Activated CD4-positive, alpha-beta T cell treated with anti-CD3 and anti-CD28 coated beads for 4 hours (primary cell): ENCODE results near the gene MTO1.
"Not testable (repeated sequence)": the region's sequence is repeated elsewhere in the genome, so short reads cannot be mapped to it uniquely, and the experiment has no call there.

ENCODE experiments used
- DNase-seq, 2 donors: peaks; one replicate each; pipeline ENCODE4 v3.0.0-alpha.2; 2020

Gene MTO1

GRCh38 chr6:73505705-73506104, 44.2 kb downstream of the MTO1 start:
- DNase-seq: not testable (repeated sequence)

GRCh38 chr6:73506246-73506645, 44.7 kb downstream of the MTO1 start:
- no peak for DNase-seq

DNA sequence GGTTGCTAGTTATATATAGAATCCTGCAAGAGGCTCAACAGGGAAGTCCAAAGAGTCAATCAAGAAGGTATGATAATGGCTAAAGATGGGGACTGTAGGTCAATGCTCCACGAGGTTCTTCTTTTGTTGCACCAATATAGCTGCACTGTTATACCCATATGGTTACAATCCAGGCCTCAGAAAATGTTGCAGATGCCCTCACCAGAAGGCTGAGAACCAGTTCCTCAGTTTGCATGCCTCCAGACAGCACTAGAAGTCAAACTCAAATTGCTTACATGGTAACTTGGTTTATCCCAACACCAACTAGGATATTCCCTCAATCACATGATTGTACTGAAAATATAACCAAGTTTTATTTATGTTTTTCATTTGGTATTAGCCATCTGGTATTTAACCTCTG, 47.2 kb downstream of the MTO1 start:
- no peak for DNase-seq

DNA sequence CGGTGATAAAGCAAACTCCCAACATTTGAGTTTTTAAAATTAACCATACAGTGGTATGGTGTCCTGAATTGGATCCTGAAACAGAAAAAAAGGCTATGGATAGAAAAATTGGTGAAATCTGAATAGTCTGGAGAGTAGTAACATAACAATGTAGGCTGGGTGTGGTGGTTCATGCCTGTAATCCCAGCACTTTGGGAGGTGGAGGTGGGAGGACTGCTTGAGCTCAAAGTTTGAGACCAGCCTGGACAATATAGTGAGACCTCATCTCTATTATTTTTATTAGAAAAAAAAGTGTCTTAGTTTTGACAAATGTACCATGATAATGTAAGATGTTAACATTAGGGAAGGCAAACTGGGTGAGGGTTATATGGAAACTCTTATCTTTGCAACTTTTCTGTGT, 48.3 kb downstream of the MTO1 start:
- DNase-seq: no peak

GRCh38 chr6:73511796-73512195, 50.3 kb downstream of the MTO1 start:
- DNase-seq: no peak

DNA sequence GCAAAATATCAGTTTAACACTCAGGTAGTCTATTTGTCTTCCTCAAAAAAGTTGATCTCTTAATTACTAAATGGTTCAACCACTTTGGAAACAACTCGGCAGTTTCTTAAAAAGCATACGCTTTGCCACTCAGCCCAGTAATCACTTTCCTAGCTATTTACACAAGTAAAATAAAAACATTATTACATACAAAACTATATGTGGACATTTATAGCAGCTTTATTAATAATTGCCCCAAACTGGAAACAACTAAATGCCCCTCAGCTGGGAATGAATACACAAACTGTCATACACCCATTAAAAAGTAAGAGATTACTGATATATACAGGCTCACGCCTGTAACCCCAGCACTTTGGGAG, 51.9 kb downstream of the MTO1 start:
- DNase-seq: no peak

DNA sequence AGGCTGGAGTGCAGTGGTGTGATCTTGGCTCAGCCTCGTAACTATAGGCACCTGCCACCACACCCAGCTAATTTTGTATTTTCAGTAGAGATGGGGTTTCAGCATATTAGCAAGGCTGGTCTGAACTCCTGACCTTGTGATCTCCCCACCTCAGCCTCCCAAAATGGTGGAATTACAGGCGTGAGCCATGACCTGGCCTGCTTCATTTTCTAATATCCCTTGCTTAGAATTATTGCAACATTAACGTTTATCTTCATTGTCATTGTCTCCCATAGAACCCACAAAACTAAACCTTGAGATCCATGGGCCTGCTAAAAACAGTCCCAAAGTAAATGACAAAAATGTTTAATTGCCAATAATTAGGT, 53.2 kb downstream of the MTO1 start:
- DNase-seq: no peak

DNA sequence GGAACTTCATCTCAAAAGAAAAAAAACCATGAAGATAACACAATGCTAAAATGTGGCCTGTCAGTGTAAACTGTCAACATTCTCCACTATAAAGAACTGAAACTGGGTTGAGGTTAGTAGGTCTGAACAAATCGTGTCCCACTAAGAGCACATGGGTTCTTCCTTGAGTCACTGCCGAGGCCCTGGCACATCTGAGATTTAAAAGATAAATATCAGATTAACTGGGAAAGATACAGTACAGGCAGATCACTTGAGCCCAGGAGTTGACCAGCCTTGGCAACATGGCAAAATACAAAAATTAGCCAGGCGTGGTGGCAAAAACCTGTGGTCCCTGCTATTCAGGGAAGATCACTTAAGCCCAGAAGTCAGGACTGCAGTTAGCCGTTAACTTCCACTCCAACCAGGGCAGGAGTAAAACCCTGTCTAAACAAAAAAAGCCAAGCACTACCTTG, 53.7 kb downstream of the MTO1 start:
- no peak for DNase-seq

DNA sequence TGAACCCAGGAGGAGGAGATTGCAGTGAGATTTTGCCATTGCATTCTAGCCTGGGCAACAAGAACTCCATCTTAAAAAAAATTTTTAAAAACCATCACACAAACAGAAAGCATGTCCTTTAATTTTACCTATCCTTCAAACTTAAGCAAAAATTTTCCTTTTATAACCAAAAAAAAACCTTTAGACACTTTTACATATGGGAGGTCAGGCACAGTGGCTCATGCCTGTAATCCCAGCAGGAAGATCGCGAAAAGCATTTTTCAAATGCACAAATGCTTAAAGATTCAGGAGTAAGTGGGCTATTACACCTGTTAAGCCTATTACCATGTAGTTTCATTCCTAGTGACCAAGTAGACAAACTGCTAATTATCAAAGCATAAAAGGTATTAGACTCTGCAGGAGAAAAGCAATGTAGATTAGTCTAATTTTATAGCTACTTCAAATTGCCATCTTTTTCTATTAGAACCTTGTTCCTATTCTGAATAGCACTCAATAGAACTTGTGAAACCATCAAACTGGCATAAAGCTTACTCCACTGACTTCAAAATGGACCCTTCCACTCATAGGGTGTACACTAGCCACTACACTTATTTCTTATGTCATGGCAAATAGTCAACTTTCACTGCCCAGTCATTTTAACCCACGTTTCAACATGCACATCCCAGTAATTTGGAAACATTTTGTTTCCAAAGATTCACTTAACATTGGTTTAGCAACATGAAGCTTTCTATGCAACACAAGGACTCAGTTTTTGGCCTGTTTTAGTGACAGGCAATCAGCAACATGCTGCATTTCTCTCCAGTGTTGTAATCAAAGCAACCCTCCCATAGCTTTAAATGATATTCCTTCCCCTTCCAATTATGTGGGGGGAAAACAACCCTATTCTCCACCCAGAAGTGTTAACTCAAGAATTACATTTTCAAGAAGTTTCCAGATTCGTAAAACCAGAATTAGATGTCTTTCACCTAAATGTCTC, 55.3 kb downstream of the MTO1 start:
- no peak for DNase-seq

- not testable (repeated sequence) for DNase-seq
These were observed 56.8 kb downstream of the MTO1 start for GRCh38 chr6:73518100-73518981.

- not testable (repeated sequence) for DNase-seq
These were observed 57.7 kb downstream of the MTO1 start for GRCh38 chr6:73518982-73519881.

- peak; percentile 84 for DNase-seq
These were observed 58.6 kb downstream of the MTO1 start for GRCh38 chr6:73519926-73520687.

DNA sequence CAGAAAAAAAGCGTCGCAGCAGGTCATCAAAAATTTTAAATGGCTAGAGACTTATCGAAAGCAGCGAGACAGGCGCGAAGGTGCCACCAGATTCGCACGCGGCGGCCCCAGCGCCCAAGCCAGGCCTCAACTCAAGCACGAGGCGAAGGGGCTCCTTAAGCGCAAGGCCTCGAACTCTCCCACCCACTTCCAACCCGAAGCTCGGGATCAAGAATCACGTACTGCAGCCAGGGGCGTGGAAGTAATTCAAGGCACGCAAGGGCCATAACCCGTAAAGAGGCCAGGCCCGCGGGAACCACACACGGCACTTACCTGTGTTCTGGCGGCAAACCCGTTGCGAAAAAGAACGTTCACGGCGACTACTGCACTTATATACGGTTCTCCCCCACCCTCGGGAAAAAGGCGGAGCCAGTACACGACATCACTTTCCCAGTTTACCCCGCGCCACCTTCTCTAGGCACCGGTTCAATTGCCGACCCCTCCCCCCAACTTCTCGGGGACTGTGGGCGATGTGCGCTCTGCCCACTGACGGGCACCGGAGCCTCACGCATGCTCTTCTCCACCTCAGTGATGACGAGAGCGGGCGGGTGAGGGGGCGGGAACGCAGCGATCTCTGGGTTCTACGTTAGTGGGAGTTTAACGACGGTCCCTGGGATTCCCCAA, 59.3 kb downstream of the MTO1 start, which contains the start of gene EEF1A1:
TSS of gene EEF1A1 (minus strand) at position 345 of the 663 bp plus-strand sequence. CDS start 1,006 bp downstream, outside the sequence.
- peak; percentile 100 for DNase-seq

DNA sequence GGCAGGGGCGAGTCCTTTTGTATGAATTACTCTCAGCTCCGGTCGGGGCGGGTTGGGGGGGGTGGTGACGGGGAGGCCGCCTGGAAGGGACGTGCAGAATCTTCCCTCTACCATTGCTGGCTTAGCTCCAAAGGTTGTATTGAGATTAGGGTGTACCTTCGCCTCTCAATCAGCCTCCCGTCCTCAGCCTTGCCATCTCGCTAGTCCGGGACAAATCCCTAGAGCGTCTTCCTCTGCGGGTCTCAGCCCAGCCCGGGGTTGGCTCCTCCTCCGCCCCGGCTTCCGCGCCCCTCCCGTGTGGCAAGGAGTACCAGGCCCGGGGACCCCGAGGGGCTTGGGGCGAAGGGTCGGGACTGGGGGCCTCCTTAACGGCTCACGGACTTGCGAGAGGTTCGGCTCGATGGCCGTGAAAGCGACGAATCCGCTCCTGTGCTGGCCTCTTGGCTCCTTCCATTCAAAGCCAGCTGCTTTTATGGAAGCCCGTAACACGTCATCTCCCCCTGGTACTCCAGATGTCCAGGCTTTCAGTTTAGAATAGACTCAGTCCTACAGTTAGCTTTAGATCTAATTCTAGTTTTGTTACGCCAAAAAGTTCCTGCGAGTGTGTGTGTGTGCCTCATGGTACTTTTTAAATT, 59.9 kb downstream of the MTO1 start:
- DNase-seq: peak in 1 of 2 donors; percentile 77

DNA sequence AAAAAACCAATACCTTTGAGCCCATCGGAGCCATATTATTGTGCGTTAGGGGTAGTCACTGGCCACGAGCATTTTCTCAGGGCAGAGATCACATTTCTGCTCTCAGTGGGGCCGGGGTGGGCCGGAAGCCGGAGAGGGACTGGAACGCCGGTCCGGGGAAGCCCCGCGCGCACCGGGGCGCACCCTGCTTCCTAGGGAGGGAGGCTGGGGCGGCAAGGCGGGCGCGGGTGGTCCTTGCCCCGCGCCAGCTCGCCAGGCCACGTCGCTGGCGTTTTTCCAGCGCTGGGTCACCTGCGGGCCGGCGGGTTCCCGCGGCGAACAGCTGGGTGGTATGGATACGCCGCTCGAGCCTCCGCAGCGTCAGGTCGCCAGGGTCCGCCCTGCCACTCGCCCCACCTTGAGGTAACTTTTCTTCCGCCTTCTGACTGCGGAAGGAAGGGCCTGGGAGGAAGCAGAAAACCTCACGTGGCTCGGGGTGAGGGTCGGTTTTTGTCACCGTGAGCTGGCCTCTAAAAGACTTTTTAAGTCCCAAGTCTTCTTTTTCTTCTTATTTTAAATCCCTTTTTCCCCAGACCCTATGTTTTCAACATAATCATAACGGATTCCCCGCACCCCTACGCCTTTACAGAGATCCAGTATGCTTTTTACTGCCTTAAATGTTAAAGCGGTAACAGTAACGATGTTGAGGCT, 62.0 kb downstream of the MTO1 start:
- DNase-seq: peak; percentile 73 to 81

- DNase-seq: no peak
These were observed 64.2 kb downstream of the MTO1 start for GRCh38 chr6:73525546-73526330.

- DNase-seq: no peak
These were observed 67.4 kb downstream of the MTO1 start for GRCh38 chr6:73528897-73529296.

DNA sequence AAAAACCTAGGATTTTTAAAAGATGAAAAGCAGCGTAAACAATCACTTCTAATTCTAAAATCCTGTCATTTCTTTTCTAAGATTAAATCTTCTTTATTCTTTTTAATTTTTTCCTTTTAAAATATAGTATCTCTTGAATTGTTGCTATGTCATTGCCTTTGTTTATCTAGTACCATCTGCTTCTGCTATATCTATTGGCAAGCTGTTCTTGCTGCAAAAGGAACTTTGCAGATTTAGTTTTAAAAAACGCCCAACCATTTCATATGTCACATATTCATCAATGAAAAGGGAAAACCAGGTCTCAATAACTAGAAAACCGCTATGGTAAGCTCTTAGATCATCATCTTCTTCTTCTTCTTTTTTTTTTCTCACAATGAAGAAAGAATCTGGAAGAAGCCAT, 70.8 kb downstream of the MTO1 start:
- DNase-seq: no peak

DNA sequence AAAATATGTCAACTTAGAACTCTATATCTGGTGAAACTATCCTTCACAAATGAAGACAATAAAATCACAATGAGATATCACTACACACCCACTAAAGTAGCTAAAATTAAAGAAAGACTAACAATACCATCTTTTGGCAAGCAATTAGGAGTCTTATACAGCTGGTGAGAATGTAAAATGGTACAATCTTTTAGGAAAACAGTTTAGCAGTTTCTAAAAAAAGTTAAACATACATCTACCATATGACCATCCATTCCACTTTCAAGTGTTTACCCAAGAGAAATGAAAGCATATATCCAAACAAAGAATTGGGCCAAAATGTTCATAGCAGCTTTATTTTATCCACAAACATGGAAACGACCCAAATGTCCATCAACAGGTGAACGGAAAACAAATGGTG, 73.1 kb downstream of the MTO1 start:
- no peak for DNase-seq
